Measurements from ENCODE around the gene CEP83. TPM values are rescaled to one million over a fixed set of nuclear protein-coding genes. Genes with fewer than 3 reads are reported as not detected.
"Not testable (repeated sequence)": the region's sequence is repeated elsewhere in the genome, so short reads cannot be mapped to it uniquely, and the experiment has no call there.

CEP83 gene
- total RNA-seq, 6 experiments from 2014 or later = 7.2 to 8.8 (median 7.8) TPM

- peaks cover 8% of the 10 kb centered on the region for H3K4me1 Mint-ChIP-seq (ENCODE audit: low read depth)
- no peak overlapping the region for H3K27ac Mint-ChIP-seq
Measured at GRCh38 chr12:94390130-94390485, 69.6 kb downstream of the CEP83 start.

GRCh38 chr12:94389482-94390129 is 70.1 kb downstream of the CEP83 start:
- not testable (repeated sequence) for H3K27ac Mint-ChIP-seq; H3K4me1 Mint-ChIP-seq (ENCODE audit: low read depth); H3K27me3 Mint-ChIP-seq (ENCODE audit: insufficient read depth); H3K4me3 Mint-ChIP-seq; DNase-seq; H3K9me3 Mint-ChIP-seq
- peaks cover 36% of the 10 kb centered on the region for H3K36me3 Mint-ChIP-seq (ENCODE audit: low read depth)

More at GRCh38 chr12:94390130-94390485, 69.6 kb downstream of the CEP83 start:
- H3K27me3 Mint-ChIP-seq (ENCODE audit: insufficient read depth) = no peaks in the 10 kb centered on the region
- TF ChIP-seq CTCF (IDR thresholded peaks at IDR 0.05) = no peak
- no peak overlapping the region for H3K4me3 Mint-ChIP-seq
- peaks cover 31% of the 10 kb centered on the region for H3K36me3 Mint-ChIP-seq (ENCODE audit: low read depth)
- DNase-seq = no peak
- no peaks in the 10 kb centered on the region for H3K9me3 Mint-ChIP-seq

GRCh38 chr12:94386422-94386821 is 73.2 kb downstream of the CEP83 start:
- Mint-ChIP-seq H3K4me1 (ENCODE audit: low read depth) (peaks cover 8% of the 10 kb centered on the region), H3K36me3 (ENCODE audit: low read depth) (peaks cover 38% of the 10 kb centered on the region), H3K9me3 (peaks cover 12% of the 10 kb centered on the region), H3K4me3 (no peak overlapping the region), H3K27ac (no peak overlapping the region), H3K27me3 (ENCODE audit: insufficient read depth) (no peaks in the 10 kb centered on the region)
- DNase-seq = no peak
- TF ChIP-seq CTCF (IDR thresholded peaks at IDR 0.05) = no peak

- no peak overlapping the region for H3K4me3 Mint-ChIP-seq
- H3K9me3 Mint-ChIP-seq = peaks cover 12% of the 10 kb centered on the region
- H3K27me3 Mint-ChIP-seq (ENCODE audit: insufficient read depth) = no peaks in the 10 kb centered on the region; the same call in 1 of the 2 replicates
- H3K4me1 Mint-ChIP-seq (ENCODE audit: low read depth) = peaks cover 22% of the 10 kb centered on the region
- TF ChIP-seq CTCF (IDR thresholded peaks at IDR 0.05) = no peak
- no peak overlapping the region for H3K27ac Mint-ChIP-seq
- no peak for DNase-seq
- H3K36me3 Mint-ChIP-seq (ENCODE audit: low read depth) = peaks cover 28% of the 10 kb centered on the region
Measured at GRCh38 chr12:94384030-94384429, 75.6 kb downstream of the CEP83 start.

GRCh38 chr12:94380507-94380906 is 79.2 kb downstream of the CEP83 start:
- Mint-ChIP-seq H3K27me3 (ENCODE audit: insufficient read depth) (no peaks in the 10 kb centered on the region; the same call in 1 of the 2 replicates), H3K4me3 (no peak overlapping the region), H3K27ac (no peak overlapping the region), H3K9me3 (peaks cover 12% of the 10 kb centered on the region), H3K4me1 (ENCODE audit: low read depth) (peaks cover 14% of the 10 kb centered on the region), H3K36me3 (ENCODE audit: low read depth) (peaks cover 21% of the 10 kb centered on the region)
- no peak for TF ChIP-seq CTCF (IDR thresholded peaks at IDR 0.05)
- no peak for DNase-seq

GRCh38 chr12:94379479-94380113 is 80.1 kb downstream of the CEP83 start:
- TF ChIP-seq CTCF (IDR thresholded peaks at IDR 0.05) = no peak
- H3K36me3 Mint-ChIP-seq (ENCODE audit: low read depth) = peaks cover 12% of the 10 kb centered on the region
- H3K4me1 Mint-ChIP-seq (ENCODE audit: low read depth) = peaks cover 14% of the 10 kb centered on the region
- peaks cover 8% of the 10 kb centered on the region for H3K9me3 Mint-ChIP-seq
- DNase-seq = no peak
- H3K27me3 Mint-ChIP-seq (ENCODE audit: insufficient read depth) = no peaks in the 10 kb centered on the region; the same call in 1 of the 2 replicates
- no peak overlapping the region for H3K4me3 Mint-ChIP-seq
- H3K27ac Mint-ChIP-seq = peak overlapping the region; percentile 3; the same call in 1 of the 2 replicates

Measured in HFFc6 (cell line).